Activated CD4-positive, alpha-beta T cell treated with anti-CD3 and anti-CD28 coated beads, Interleukin-2, amount 50 U/mL, for 1 hour (primary cell): ENCODE data around the gene GLUL.
"Not testable (repeated sequence)": the region's sequence is repeated elsewhere in the genome, so short reads cannot be mapped to it uniquely, and the experiment has no call there.

Source experiments
- DNase-seq: peaks from one replicate; pipeline ENCODE4 v3.0.0-alpha.2; 2020

Gene GLUL

GRCh38 chr1:182394055-182394775 lies 2.6 kb upstream of the GLUL start:
- no peak for DNase-seq

DNA sequence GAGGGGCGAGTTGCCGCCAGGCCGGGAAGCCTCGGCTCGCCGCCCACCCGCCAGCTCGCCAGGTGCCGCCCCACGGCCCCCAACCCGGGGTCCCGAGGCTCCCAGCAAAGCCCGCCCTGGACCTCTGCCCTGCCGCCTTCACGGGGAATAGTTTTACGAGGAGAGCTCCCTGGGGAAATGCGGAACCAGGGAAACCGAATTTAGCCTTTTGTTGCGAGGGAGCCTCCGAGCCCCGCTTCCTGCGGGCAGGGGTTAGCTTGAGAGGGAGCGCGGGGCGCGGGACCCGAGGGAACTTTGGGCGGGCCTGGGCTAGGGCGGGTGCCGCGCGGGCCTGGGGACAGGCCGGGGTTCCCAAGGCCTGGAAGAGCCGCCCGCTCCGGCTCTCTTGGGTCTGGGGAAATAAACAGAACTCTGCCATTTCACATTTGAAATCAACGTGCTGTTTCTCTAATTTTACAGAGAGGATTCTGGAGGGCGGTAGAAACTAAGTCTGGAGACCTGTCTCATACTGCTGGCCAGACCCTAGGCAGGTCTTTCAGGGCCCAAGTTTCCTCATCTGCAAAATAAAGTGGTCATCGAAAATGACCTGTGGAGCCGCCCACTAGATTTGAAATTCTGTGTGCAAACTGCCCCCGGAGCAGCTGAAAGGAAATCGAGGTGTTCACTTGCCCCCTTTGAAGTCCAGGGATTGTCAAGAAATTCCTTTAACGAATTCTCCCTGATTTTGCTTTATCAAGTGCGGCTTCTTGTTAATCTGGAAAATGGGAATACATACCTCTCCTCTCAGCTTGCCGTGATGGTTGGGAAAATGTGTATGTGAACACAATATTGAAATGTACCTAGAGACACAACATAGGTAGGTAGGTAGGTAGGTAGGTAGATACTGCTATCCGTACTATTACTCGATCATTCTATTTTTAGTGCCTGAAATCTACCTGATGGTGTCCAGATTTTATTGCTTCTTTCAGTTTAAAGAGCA lies 749 bp upstream of the GLUL start:
- no peak for DNase-seq

GRCh38 chr1:182391028-182391361 lies 595 bp downstream of the GLUL start:
- no peak for DNase-seq

DNA sequence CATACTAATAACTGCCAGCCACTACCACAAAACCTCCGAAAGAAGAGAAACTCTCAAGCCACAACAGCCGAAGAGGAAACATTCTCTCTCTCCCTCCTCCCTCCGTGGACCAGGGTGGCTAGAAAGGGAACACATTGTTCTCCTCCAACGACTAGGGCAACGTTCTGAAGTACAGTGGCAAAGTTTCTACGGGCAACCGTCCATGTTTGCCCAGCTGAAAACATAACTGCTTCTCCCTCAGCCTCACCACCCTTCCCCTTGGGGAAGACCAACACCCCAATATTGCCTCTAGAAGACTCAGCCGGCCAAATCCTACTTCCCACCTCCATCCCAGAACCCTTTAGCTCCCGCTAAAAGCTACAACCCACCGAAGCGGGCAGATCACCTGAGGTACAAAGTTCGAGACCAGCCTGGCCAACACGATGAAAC lies 2.0 kb downstream of the GLUL start:
- DNase-seq = no peak

GRCh38 chr1:182388392-182389134 lies 3.0 kb downstream of the GLUL start:
- DNase-seq = no peak

DNA sequence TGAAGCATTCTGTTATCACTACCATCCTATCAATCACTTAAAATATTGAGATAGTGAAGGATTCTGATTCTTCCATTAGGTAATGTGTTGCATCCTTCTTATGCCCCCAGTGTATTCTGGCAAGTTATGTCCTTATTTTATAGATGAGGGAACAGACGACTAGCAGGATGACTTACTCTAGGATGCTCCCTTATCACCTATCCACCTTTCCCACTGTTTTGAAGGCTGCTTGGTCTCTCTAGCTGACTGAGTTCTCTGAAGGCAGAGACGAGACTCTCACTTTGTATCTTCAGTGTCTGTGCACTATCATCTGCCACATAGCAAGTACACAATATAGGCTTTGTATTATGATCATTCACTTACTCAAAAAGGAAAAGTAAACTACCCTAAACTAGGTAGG lies 4.0 kb downstream of the GLUL start:
- no peak for DNase-seq

DNA sequence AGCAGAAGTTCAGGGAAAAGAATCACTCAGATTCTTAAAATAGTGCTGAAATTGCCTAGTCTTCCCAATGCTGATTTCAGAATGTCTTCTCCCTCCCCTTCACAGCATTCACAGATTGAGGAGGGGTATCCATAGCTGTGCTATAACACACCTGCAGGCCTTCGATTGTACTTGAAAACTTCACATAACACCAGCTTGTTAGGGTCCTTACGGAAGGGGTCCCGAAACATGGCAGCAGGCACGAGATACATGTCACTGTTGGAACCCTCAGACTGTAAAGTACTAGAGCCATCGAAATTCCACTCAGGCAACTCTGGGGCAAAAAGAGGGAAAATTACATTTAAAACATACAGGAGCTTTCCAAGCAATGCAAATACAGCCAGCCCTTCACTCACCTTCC lies 4.6 kb downstream of the GLUL start:
- DNase-seq = no peak

- DNase-seq = no peak
These were observed 5.4 kb downstream of the GLUL start for GRCh38 chr1:182385885-182386853.

- DNase-seq = no peak
These were observed 7.1 kb downstream of the GLUL start for GRCh38 chr1:182384387-182384960.

DNA sequence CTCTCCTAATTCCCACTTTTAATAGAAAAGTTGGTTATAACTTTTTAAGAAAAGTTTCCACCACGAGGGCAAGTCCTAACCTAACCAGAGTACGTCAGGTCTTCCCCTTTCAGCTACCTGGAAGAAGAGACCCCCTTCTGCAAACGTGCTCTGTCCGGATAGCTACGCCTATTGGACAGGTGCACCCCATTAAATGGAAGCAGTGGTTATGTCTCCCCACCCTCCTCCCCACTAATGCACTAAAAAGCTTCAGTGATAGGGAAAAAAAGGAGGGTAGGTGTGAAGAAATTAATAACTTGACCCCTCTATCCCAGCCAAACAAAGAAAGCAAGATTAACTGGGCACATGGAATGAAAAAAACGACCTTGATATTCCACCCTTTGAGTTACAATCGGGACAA lies 7.7 kb downstream of the GLUL start:
- DNase-seq = no peak

DNA sequence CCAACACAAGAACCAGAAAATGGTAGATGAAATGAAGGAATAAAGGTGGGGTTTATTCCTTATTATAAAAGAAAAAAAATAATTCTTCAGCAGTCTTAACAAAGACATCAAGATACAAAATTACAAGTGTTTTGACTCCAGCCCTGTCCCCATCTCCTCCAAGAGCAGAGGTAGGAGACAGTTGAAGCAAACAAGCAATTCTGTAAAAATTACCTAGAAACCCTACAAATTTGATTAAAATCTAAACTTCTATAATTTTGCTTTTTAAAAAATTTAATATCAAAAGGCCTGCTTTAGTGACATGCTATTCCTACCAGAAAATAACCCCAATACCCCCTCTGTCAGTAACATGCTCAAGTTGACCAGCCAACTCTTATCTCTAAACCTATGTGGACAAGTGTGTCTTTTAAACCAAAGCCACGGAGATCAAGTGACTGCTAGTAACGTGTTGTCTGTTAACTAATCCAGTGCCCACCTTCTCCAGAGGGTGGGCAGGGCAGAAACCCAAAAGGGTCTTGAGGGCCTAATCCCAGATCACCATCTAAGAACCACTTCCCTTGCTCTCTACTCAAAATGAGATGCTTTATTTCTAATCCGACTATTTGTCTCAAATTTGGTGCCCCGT lies 8.4 kb downstream of the GLUL start:
- DNase-seq = no peak

- no peak for DNase-seq
These were observed 9.4 kb downstream of the GLUL start for GRCh38 chr1:182381962-182382819.

- DNase-seq = no peak
These were observed 11.4 kb downstream of the GLUL start for GRCh38 chr1:182380199-182380598.

DNA sequence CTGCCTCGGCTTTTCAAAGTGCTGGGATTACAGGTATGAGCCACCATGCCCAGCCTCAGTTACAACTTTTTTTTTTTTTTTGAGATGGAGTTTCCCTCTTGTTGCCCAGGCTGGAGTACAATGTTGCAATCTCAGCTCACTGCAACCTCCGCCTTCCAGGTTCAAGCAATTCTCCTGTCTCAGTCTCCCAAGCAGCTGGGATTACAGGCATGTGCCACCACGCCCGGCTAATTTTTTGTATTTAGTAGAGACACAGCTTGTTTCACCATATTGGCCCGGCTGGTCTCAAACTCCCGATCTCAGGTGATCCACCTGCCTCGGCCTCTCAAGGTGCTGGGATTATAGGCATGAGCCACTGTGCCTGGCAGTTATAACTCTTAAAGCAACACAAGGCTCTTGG lies 11.8 kb downstream of the GLUL start:
- not testable (repeated sequence) for DNase-seq

GRCh38 chr1:182376936-182377574 lies 14.5 kb downstream of the GLUL start:
- no peak for DNase-seq

DNA sequence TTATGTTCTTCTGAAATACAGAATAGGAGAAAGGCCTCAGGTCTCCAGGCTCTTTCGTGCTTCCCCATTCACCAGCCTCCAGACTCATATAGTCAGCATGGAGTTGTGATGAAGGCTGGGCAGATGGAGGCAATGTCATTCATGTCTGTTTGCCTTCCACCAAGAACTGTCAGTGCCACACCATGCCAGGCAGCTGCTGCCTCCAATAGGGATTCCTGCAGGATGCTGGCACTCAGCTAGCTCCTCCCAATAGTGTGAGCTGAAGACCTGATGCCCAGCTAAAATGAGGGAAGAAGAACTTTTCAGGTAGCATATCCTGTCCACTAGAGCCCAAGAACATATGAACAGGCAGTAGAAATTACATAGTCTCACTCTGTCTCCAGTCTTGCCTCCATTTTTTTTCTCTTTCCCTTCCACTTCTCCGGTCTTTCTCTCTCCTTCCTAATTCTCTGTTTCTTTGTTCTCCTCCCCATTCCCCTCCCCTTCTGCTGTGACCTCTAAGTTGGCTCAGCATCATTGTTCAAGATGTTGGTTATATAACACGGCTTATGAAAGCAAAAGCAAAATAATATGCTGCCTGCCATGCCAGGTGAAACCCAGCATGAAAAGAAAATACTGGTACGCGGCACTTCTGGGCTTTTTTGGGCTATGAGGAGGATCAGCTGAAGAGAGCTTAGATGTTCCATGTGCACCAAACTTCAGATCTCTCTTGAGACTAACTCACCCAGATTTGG lies 17.3 kb downstream of the GLUL start:
- DNase-seq = no peak

GRCh38 chr1:182370532-182370931 lies 21.1 kb downstream of the GLUL start:
- no peak for DNase-seq

GRCh38 chr1:182368903-182369302 lies 22.7 kb downstream of the GLUL start:
- DNase-seq = no peak

- DNase-seq = no peak
These were observed 23.2 kb downstream of the GLUL start for GRCh38 chr1:182368358-182368757.
